IMR-90 (cell line): ENCODE results near the gene SERPIND1. TPM values are rescaled to one million over a fixed set of nuclear protein-coding genes. Genes with fewer than 3 reads are reported as not detected.

Source experiments
- ATAC-seq: fragments of 200-7000 bp; cut with Tn5 transposase; 2 replicates; pipeline ENCODE4 v1.9.1; 2020; ENCODE audit warnings: low read depth, mild to moderate bottlenecking, moderate library complexity
- BruUV-seq: library from RNA; stranded (reverse); fragments of 400-500 nt; replicated peaks from 2 replicates; lab custom pipeline; 2021; lab: Mats Ljungman, UMichigan
- CTCF ChIA-PET: fragments of 300-600 bp; formaldehyde crosslinking; extraction: SDS; loops from one replicate; lab custom pipeline; 2021; ENCODE audit warnings: antibody characterized with exemption; lab: Yijun Ruan, JAX
- POLR2A ChIA-PET: fragments of 300-600 bp; sonication (Branson Sonifier 250); formaldehyde crosslinking; loops from one replicate; lab custom pipeline; 2022; ENCODE audit warnings: antibody characterized with exemption; ENCODE audit not compliant: unreplicated experiment; lab: Charles Lee
- DNase-seq: peaks from one replicate; pipeline ENCODE4 v3.0.0; 2013
- H2AFZ ChIP-seq: replicated peaks from 2 replicates; pipeline ENCODE3; 2013; ENCODE audit warnings: low read length, mild to moderate bottlenecking; ENCODE audit not compliant: poor library complexity
- H2AK5ac ChIP-seq: 2 replicates; pipeline ENCODE4 v1.6.1; 2013; ENCODE audit warnings: low read depth, low read length, inconsistent platforms
- H2AK9ac ChIP-seq: replicated peaks from 2 replicates; pipeline ENCODE3; 2013; ENCODE audit warnings: mild to moderate bottlenecking, low read depth, low read length, moderate library complexity; ENCODE audit not compliant: poor library complexity
- H2BK120ac ChIP-seq: 2 replicates; pipeline ENCODE4 v1.6.1; 2013; ENCODE audit warnings: low read depth, low read length, inconsistent platforms
- H2BK15ac ChIP-seq: 3 replicates; pipeline ENCODE4 v1.6.1; 2013; ENCODE audit warnings: low read depth, low read length, inconsistent platforms
- H2BK20ac ChIP-seq: 2 replicates; pipeline ENCODE4 v1.6.1; 2013; ENCODE audit warnings: low read depth, mild to moderate bottlenecking, inconsistent platforms, low read length, moderate library complexity
- H2BK5ac ChIP-seq: 2 replicates; pipeline ENCODE4 v1.6.1; 2013; ENCODE audit warnings: mild to moderate bottlenecking, low read depth, low read length, inconsistent platforms; ENCODE audit not compliant: poor library complexity, severe bottlenecking
- H3K14ac ChIP-seq: replicated peaks from 2 replicates; pipeline ENCODE4 v1.6.1; 2013; ENCODE audit warnings: low read depth, low read length, inconsistent platforms
- H3K18ac ChIP-seq: 2 replicates; pipeline ENCODE4 v1.6.1; 2013; ENCODE audit warnings: low read depth, low read length, control low read depth
- H3K23ac ChIP-seq: 2 replicates; pipeline ENCODE4 v1.6.1; 2013; ENCODE audit warnings: low read depth, low read length, inconsistent platforms
- H3K27ac ChIP-seq: 2 replicates; pipeline ENCODE4 v1.5.1; 2013; ENCODE audit warnings: mild to moderate bottlenecking, control low read depth, low read length; ENCODE audit not compliant: insufficient read depth
- H3K27me3 ChIP-seq: 2 replicates; pipeline ENCODE4 v1.6.1; 2013; ENCODE audit warnings: low read length; ENCODE audit not compliant: control insufficient read depth, insufficient read depth
- H3K36me3 ChIP-seq: 2 replicates; pipeline ENCODE4 v1.6.1; 2013; ENCODE audit warnings: low read length, mixed read lengths; ENCODE audit not compliant: control insufficient read depth, insufficient read depth
- H3K4ac ChIP-seq: 2 replicates; pipeline ENCODE4 v1.6.1; 2013; ENCODE audit warnings: low read depth, low read length, inconsistent platforms
- H3K4me1 ChIP-seq: 2 replicates; pipeline ENCODE4 v1.6.1; 2013; ENCODE audit warnings: low read length, mixed read lengths; ENCODE audit not compliant: control insufficient read depth, insufficient read depth
- H3K4me2 ChIP-seq: 2 replicates; pipeline ENCODE4 v1.6.1; 2013; ENCODE audit warnings: low read depth, mild to moderate bottlenecking, control low read depth, low read length, moderate library complexity
- H3K4me3 ChIP-seq: 2 replicates; pipeline ENCODE4 v1.5.1; 2013; ENCODE audit warnings: low read depth, mild to moderate bottlenecking, control low read depth, low read length, moderate library complexity; ENCODE audit not compliant: insufficient read depth
- H3K56ac ChIP-seq: 2 replicates; pipeline ENCODE4 v1.6.1; 2013; ENCODE audit warnings: low read length, inconsistent platforms; ENCODE audit not compliant: insufficient read depth; ENCODE audit errors: extremely low read depth
- H3K79me1 ChIP-seq, 2 experiments: 2 replicates each; pipeline ENCODE4 v1.6.1; 2013; ENCODE audit warnings: low read length in 2 of 2, inconsistent platforms in 1 of 2, low read depth in 1 of 2
- H3K9ac ChIP-seq: 2 replicates; pipeline ENCODE4 v1.6.1; 2013; ENCODE audit warnings: low read depth, low read length, control low read depth
- H3K9me1 ChIP-seq: 2 replicates; pipeline ENCODE4 v1.6.1; 2013; ENCODE audit warnings: low read length, inconsistent platforms; ENCODE audit not compliant: insufficient read depth
- H3K9me3 ChIP-seq: 2 replicates; pipeline ENCODE4 v1.6.1; 2013; ENCODE audit warnings: low read length; ENCODE audit not compliant: control insufficient read depth, insufficient read depth
- H4K20me1 ChIP-seq: 2 replicates; pipeline ENCODE4 v1.6.1; 2013; ENCODE audit warnings: low read length, inconsistent platforms; ENCODE audit not compliant: insufficient read depth
- H4K5ac ChIP-seq: 2 replicates; pipeline ENCODE4 v1.6.1; 2013; ENCODE audit warnings: mild to moderate bottlenecking, low read depth, low read length, control low read depth
- H4K8ac ChIP-seq, 2 experiments: 2 replicates each; pipeline ENCODE4 v1.6.1; 2013; ENCODE audit warnings: low read depth in 2 of 2, low read length in 2 of 2, control low read depth in 1 of 2, inconsistent platforms in 1 of 2
- H4K91ac ChIP-seq: 2 replicates; pipeline ENCODE4 v1.6.1; 2013; ENCODE audit warnings: low read depth, low read length, inconsistent platforms; ENCODE audit not compliant: insufficient read depth
- CTCF ChIP-seq: conservative IDR thresholded peaks from 2 replicates; pipeline ENCODE4 v1.5.1; 2012; ENCODE audit warnings: mild to moderate bottlenecking, low read depth, low read length, improper control_type of control experiment
- ELK1 ChIP-seq: fragments of 150-350 bp; IDR thresholded peaks from 2 replicates; pipeline ENCODE4 v1.6.1; 2016; ENCODE audit warnings: low read depth, mild to moderate bottlenecking, low read length, moderate library complexity, borderline replicate concordance
- FOS ChIP-seq: fragments of 150-350 bp; IDR thresholded peaks from 2 replicates; pipeline ENCODE4 v1.6.1; 2016; ENCODE audit warnings: low read depth, low read length
- NFE2L2 ChIP-seq: fragments of 150-350 bp; IDR thresholded peaks from 2 replicates; pipeline ENCODE4 v1.6.1; 2016; ENCODE audit warnings: low read depth, mild to moderate bottlenecking, low read length
- POLR2A ChIP-seq: IDR thresholded peaks from 2 replicates; pipeline ENCODE4 v1.6.1; 2012; ENCODE audit warnings: mild to moderate bottlenecking, low read depth, low read length
- SMC3 ChIP-seq: fragments of 150-350 bp; IDR thresholded peaks from 2 replicates; pipeline ENCODE4 v1.6.1; 2016; ENCODE audit warnings: low read depth, mild to moderate bottlenecking, antibody characterized with exemption, low read length, moderate library complexity
- WGBS, 2 experiments: methylation state at CpG; one replicate each; pipeline versions ENCODE4 v1.1.5 to v1.1.7; 2013; ENCODE audit warnings: missing lambda C conversion rate in 2 of 2; ENCODE audit not compliant: insufficient read length in 1 of 2; ENCODE audit errors: extremely low coverage in 2 of 2; 5-methylcytosine and 5-hydroxymethylcytosine counted together
- dilution Hi-C: fragments of 300-500 bp; cut with HindIII; formaldehyde crosslinking; loops from one replicate; pipeline ENCODE4 v1.14.3; 2018; ENCODE audit warnings: low sequenced_read_pairs; ENCODE audit not compliant: unreplicated experiment
- in situ Hi-C: fragments of 300-500 bp; cut with MboI; formaldehyde crosslinking; loops from 3 replicates; pipeline ENCODE4 v1.14.3; 2019; ENCODE audit warnings: low sequenced_read_pairs, inconsistent platforms, mixed read lengths
- intact Hi-C: fragments of 100-400 bp; cut with micrococcal nuclease; formaldehyde crosslinking; loops from 2 replicates; pipeline ENCODE4 v1.10.0; 2022
- polyA plus RNA-seq, 3 experiments: library from polyadenylated mRNA; depleted of rRNA; stranded (reverse); fragments of >200 nt; gene quantifications; 2 replicates each; pipeline ENCODE4 v1.2.3, GENCODE V29; 2012; ENCODE audit warnings: low replicate concordance in 1 of 3
- total RNA-seq: library from RNA; depleted of rRNA; stranded (reverse); fragments of >200 nt; gene quantifications from 2 replicates; pipeline ENCODE4 v1.2.3, GENCODE V29; 2012

The SERPIND1 gene
- total and polyA plus RNA-seq, 2 of the 4 experiments (the other 2 are of a cell fraction): 0.12 TPM; not detected in 1

DNA sequence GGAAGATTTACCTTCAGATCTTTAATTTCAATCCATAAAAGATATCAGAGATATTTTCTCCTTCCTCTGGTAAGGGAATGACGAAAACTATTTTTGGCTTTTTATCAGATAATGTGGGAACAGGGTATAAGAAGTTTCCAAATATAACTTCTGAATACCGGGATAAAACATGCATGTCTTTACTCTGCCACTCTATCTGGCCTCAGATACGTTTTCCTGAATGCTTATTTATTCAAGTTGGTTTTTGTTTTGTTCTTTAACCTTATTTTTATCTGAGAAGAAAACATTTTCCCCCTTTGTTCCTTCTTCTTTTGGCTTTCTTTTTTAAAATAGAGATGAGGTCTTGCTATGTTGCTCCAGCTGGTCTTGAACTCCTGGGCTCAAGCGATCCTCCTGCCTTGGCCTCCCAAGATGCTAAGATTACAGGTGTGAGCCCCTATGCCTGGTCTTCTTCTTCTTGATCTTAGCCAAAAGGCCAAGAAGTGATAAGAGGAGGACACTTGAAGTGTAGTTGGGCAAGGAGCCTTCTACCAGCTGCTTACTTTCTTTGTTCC, 1.5 kb downstream of the SERPIND1 start:
- no peak overlapping the region for H2AK9ac ChIP-seq
- no peak for TF ChIP-seq SMC3
- no peak for TF ChIP-seq NFE2L2
- TF ChIP-seq CTCF: no peak
- no peak for TF ChIP-seq POLR2A
- TF ChIP-seq FOS: no peak
- no peak for TF ChIP-seq ELK1
- H3K27me3 ChIP-seq: no peaks in the 10 kb centered on the region
- H2BK20ac ChIP-seq: no peak overlapping the region
- H3K56ac ChIP-seq: no peak overlapping the region
- no peak overlapping the region for H4K91ac ChIP-seq
- no peak overlapping the region for H3K27ac ChIP-seq
- no CpG with 5 or more reads among the region's 4 CpGs for WGBS, 2 experiments
- no peak for ATAC-seq
- no peak overlapping the region for H4K5ac ChIP-seq
- peaks cover 12% of the 10 kb centered on the region for H3K9me1 ChIP-seq
- no TSS peak for BruUV-seq
- in situ Hi-C loops: no loop called here
- H3K36me3 ChIP-seq: peaks cover 4% of the 10 kb centered on the region; the same call in 1 of the 2 replicates
- no peak overlapping the region for H3K14ac ChIP-seq
- H3K4me2 ChIP-seq: no peak overlapping the region
- no peaks in the 10 kb centered on the region; the same call in 1 of the 2 replicates for H4K20me1 ChIP-seq
- POLR2A ChIA-PET: no interaction called here
- no peak overlapping the region for H2BK120ac ChIP-seq
- no peak overlapping the region for H2AFZ ChIP-seq
- no peak overlapping the region for H3K18ac ChIP-seq
- CTCF ChIA-PET: no interaction called here
- no peak overlapping the region for H3K9ac ChIP-seq
- no peak for DNase-seq
- H3K4me1 ChIP-seq: peaks cover 5% of the 10 kb centered on the region
- H2BK15ac ChIP-seq: no peak overlapping the region
- no peak overlapping the region for H4K8ac ChIP-seq
- no peak overlapping the region for H2BK5ac ChIP-seq
- no peaks in the 10 kb centered on the region for H3K9me3 ChIP-seq
- no peak overlapping the region for H3K23ac ChIP-seq
- dilution Hi-C loops: no loop called here
- H2AK5ac ChIP-seq: no peak overlapping the region
- H3K4me3 ChIP-seq: no peak overlapping the region
- intact Hi-C loops: no loop called here
- peaks cover 0 to 13% of the 10 kb centered on the region in 2 experiments; a peak in 2 of 4 replicates for H3K79me1 ChIP-seq
- H3K4ac ChIP-seq: no peak overlapping the region
